Measurements from ENCODE around the gene MMP15. TPM values are rescaled to one million over a fixed set of nuclear protein-coding genes. Genes with fewer than 3 reads are reported as not detected.

MMP15 gene
- polyA plus RNA-seq, 1 of the 3 experiments (the other 2 are of a cell fraction) = 3.1 TPM

DNA sequence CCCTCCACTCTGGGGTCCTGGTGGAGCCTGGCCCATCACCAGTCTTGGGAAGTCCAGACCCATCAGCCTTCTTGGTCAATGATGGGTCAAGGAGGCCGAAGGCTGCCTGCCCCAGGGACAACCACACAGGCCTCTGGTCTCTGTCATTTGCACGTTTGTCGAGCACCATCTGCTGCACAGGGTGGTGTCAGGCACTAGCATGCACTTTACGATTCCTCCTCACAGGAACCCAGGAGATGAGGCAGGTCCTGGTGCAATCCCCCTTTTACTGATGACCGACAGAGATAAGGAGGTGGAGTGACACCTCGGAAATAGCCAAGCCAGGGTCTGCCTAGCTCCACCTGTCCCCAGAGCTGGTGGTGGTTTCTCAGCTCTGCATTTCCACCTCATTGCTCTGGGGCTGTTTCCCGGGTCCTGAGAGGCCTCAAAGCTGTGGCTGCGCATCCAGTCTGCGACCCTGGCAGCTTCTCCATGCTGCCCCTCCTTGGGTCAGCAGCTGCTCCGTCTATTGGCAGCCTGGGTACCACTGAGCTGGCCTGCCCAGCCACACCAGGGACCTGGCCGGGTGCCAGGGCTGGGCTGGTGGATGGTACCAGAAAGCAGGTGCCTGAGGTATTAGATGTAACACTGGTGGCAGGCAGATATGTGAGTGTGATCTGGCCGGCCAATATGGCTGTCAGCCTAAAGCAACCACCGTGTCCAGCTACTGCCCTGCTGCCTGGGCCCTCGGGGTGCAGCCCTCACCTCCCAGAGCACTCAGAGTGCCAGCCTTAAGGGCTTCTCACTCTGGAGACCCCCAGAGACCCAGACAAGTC lies 10.0 kb downstream of the MMP15 start:
- H3K36me3 ChIP-seq (replicated peaks in 1 of 2; ENCODE audit: control insufficient read depth in 1 of 2, insufficient read depth in 2 of 2, low read length in 1 of 2) = no peaks in the 10 kb centered on the region
- H3K4me3 ChIP-seq (ENCODE audit: low read depth in 2 of 2, low read length in 1 of 2) = no peak overlapping the region
- H3K9me3 ChIP-seq = no peaks in the 10 kb centered on the region
- H3K4me2 ChIP-seq = no peak overlapping the region
- no peak overlapping the region for H3K9ac ChIP-seq
- no peak overlapping the region for H2AFZ ChIP-seq (ENCODE audit: low read depth)
- no peaks in the 10 kb centered on the region for H3F3A ChIP-seq (replicated peaks; ENCODE audit: insufficient read depth)
- no peaks in the 10 kb centered on the region for H4K20me1 ChIP-seq (ENCODE audit: insufficient read depth)
- TF ChIP-seq YY1 (IDR thresholded peaks at IDR 0.05; ENCODE audit: low read depth) (no peak), SIN3A (IDR thresholded peaks at IDR 0.05; ENCODE audit: borderline replicate concordance, low read depth, low read length) (no peak), GATA2 (CRISPR knock-in tag; IDR thresholded peaks at IDR 0.05) (peak; percentile 24), NFIC (IDR thresholded peaks at IDR 0.05; ENCODE audit: borderline replicate concordance) (no peak), EP300 (IDR thresholded peaks at IDR 0.05; ENCODE audit: borderline replicate concordance in 1 of 2, low read depth in 1 of 2, low read length in 1 of 2) (peak in 1 of 2 experiments; percentile 35; a peak in 1 of 4 replicates), CTCF (IDR thresholded peaks at IDR 0.05) (no peak), POLR2AphosphoS5 (IDR thresholded peaks at IDR 0.05; ENCODE audit: low read depth, low read length) (no peak), CHD2 (IDR thresholded peaks at IDR 0.05; ENCODE audit: low read length, partially characterized antibody) (no peak), FOXJ3 (CRISPR knock-in tag; IDR thresholded peaks at IDR 0.05) (no peak), FOXM1 (IDR thresholded peaks at IDR 0.05; ENCODE audit: low read depth) (no peak), TAF1 (IDR thresholded peaks at IDR 0.05; ENCODE audit: borderline replicate concordance, low read depth, low read length) (no peak), MXI1 (IDR thresholded peaks at IDR 0.05; ENCODE audit: low read depth, low read length) (peak; percentile 30; the same call in 1 of the 2 replicates), TCF12 (IDR thresholded peaks at IDR 0.05) (no peak)
- TF ChIP-seq, protein P1, sequence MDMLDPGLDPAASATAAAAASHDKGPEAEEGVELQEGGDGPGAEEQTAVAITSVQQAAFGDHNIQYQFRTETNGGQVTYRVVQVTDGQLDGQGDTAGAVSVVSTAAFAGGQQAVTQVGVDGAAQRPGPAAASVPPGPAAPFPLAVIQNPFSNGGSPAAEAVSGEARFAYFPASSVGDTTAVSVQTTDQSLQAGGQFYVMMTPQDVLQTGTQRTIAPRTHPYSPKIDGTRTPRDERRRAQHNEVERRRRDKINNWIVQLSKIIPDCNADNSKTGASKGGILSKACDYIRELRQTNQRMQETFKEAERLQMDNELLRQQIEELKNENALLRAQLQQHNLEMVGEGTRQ (IDR thresholded peaks at IDR 0.05; ENCODE audit: borderline replicate concordance, low read depth, low read length) = no peak
- TF ChIP-seq, protein P2, sequence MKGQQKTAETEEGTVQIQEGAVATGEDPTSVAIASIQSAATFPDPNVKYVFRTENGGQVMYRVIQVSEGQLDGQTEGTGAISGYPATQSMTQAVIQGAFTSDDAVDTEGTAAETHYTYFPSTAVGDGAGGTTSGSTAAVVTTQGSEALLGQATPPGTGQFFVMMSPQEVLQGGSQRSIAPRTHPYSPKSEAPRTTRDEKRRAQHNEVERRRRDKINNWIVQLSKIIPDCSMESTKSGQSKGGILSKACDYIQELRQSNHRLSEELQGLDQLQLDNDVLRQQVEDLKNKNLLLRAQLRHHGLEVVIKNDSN (IDR thresholded peaks at IDR 0.05; ENCODE audit: borderline replicate concordance, low read depth) = no peak
- TF ChIP-seq, protein P3, sequence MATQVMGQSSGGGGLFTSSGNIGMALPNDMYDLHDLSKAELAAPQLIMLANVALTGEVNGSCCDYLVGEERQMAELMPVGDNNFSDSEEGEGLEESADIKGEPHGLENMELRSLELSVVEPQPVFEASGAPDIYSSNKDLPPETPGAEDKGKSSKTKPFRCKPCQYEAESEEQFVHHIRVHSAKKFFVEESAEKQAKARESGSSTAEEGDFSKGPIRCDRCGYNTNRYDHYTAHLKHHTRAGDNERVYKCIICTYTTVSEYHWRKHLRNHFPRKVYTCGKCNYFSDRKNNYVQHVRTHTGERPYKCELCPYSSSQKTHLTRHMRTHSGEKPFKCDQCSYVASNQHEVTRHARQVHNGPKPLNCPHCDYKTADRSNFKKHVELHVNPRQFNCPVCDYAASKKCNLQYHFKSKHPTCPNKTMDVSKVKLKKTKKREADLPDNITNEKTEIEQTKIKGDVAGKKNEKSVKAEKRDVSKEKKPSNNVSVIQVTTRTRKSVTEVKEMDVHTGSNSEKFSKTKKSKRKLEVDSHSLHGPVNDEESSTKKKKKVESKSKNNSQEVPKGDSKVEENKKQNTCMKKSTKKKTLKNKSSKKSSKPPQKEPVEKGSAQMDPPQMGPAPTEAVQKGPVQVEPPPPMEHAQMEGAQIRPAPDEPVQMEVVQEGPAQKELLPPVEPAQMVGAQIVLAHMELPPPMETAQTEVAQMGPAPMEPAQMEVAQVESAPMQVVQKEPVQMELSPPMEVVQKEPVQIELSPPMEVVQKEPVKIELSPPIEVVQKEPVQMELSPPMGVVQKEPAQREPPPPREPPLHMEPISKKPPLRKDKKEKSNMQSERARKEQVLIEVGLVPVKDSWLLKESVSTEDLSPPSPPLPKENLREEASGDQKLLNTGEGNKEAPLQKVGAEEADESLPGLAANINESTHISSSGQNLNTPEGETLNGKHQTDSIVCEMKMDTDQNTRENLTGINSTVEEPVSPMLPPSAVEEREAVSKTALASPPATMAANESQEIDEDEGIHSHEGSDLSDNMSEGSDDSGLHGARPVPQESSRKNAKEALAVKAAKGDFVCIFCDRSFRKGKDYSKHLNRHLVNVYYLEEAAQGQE (IDR thresholded peaks at IDR 0.05; ENCODE audit: low read depth, low read length) = no peak
- TF ChIP-seq, protein P4, sequence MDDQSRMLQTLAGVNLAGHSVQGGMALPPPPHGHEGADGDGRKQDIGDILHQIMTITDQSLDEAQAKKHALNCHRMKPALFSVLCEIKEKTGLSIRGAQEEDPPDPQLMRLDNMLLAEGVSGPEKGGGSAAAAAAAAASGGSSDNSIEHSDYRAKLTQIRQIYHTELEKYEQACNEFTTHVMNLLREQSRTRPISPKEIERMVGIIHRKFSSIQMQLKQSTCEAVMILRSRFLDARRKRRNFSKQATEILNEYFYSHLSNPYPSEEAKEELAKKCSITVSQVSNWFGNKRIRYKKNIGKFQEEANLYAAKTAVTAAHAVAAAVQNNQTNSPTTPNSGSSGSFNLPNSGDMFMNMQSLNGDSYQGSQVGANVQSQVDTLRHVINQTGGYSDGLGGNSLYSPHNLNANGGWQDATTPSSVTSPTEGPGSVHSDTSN (IDR thresholded peaks at IDR 0.05) = no peak
- ChIA-PET CTCF (interaction anchor here (0.7 to 6.1 kb wide), 9 partner anchors 9 to 92 kb away, joined by 3 to 72 read pairs (median 5); partner anchors contain the start of genes CFAP20 and MMP15), POLR2A (interaction anchor here (1.0 to 1.2 kb wide), 3 partner anchors 86 to 300 kb away, joined by 3 to 4 read pairs (median 3); partner anchors contain the start of gene KATNB1)
- peaks cover 0 to 57% of the 10 kb centered on the region in 2 experiments; a peak in 1 of 4 replicates for H3K4me1 ChIP-seq (ENCODE audit: control insufficient read depth in 1 of 2, insufficient read depth in 2 of 2, low read depth in 1 of 2, low read length in 1 of 2)
- no peaks in the 10 kb centered on the region for H3K27me3 ChIP-seq (ENCODE audit: insufficient read depth)
- DNase-seq = peak; percentile 74
- WGBS (ENCODE audit: low lambda C conversion rate) = 70% methylated on average over 5 of the region's 14 CpGs
- H3K79me2 ChIP-seq (ENCODE audit: insufficient read depth) = no peaks in the 10 kb centered on the region
- no peaks in the 10 kb centered on the region for H3K9me2 ChIP-seq
- peak overlapping the region in 1 of 2 experiments; percentile 83; a peak in 2 of 4 replicates for H3K27ac ChIP-seq (ENCODE audit: low read depth in 2 of 2, low read length in 1 of 2)
